DMS 273 (cell line): ENCODE data around the gene RFC2.
A peak's percentile ranks its signal among the peaks of the same experiment; 100 is the strongest.

Experiments
- DNase-seq: peaks from one replicate; lab custom pipeline; 2025; ENCODE audit not compliant: unreplicated experiment; lab: John Stamatoyannopoulos, UW

The RFC2 gene

DNA sequence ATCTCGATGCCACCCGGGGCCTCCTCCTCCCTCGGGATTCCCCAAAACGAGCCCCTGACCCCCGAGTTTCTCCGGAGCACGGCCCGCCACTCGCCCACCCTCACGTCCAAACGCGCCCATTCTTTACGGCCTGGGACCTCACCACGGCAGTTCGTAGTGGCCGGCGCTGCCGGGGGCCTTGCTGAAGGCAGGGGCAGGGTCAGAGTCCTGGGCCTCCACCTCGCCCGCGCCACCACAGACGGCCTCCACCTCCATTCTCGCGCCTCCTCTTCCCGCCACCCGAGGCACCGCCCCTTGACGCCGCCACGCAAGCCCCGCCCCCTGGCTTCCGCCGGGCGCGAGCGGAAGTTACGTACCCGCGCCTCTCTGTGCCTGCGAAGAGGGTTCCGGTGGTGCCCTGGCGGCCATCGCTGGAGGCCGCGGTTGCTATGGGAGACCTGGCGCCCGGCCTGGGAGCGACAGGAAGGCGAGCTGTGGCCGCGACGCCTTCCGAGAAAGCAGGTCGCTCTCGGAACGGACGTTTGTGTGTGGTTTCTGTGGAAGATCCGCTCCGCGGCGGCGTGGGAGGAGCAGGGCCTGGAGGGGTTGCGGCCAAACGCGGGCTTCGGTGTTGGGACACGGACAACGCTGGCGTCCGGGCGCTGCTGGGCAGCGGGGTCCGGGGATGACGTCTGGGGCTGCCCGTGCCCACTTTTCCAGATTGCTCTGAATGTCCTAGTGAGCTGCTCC lies at the start of gene RFC2:
TSS of gene RFC2 (minus strand) at position 271 of the 729 bp plus-strand sequence. CDS start at position 255, 16 bp downstream.
- peak; percentile 99 for DNase-seq

DNA sequence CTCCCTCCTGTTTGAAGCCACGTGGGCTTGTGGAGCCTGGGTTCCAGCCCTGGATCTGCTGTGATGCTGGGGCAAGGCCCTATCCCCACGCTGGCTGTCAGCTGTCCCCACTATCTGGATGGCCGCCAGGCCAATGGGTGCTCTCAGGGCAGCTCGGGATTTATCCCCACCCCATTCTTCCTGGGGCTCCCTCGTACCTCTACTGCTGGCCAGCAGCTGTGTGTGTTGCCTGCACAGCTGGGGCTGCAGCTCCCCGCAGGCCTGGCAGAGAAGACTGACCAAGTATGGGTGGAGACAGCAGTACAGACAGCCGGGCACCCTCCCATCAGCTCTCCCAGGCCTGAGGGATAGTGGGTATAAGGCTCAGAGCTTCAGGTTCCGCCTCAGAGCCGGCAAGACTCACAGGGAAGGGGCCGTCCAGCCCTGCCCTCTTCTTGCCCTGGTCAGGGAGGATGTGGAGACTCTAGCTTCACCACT lies 48.6 kb upstream of the RFC2 start:
- no peak for DNase-seq

DNA sequence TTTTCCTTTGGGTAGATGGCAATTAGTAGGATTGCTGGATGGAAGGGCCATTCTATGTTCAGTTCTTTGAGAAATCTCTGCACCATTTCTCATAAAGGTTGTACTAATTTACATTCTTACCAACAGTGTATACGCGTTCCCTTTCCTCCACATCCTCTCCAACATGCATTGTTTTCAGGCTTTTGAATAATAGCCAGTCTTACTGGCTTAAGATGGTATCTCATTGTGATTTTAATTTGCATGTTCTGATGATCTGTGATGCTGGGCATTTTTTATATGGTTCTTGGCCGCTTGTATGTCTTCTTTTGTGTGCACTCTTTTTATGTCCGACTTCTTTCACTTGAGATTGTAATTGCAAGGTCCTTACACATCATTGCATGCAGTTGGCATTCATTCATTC lies 46.7 kb upstream of the RFC2 start:
- DNase-seq, result no peak

DNA sequence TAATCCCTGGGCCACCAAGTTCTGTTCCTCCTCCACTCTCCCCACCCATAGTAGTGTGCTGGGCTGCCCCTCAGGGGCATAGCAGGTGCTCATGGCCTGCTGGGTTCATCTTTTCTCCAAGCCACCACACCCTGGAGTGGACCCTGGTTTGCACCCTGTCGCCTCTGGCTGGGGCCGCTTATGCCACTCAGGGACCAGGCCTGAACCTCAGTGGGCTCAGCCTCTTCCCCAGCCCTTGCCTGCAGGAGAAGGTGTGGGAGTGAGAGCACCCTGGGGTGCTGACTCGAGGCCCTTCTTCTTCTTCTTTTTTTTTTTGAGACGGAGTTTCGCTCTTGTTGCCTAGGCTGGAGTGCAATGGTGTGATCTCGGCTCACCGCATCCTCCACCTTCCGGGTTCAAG lies 45.2 kb upstream of the RFC2 start:
- DNase-seq, result no peak

DNA sequence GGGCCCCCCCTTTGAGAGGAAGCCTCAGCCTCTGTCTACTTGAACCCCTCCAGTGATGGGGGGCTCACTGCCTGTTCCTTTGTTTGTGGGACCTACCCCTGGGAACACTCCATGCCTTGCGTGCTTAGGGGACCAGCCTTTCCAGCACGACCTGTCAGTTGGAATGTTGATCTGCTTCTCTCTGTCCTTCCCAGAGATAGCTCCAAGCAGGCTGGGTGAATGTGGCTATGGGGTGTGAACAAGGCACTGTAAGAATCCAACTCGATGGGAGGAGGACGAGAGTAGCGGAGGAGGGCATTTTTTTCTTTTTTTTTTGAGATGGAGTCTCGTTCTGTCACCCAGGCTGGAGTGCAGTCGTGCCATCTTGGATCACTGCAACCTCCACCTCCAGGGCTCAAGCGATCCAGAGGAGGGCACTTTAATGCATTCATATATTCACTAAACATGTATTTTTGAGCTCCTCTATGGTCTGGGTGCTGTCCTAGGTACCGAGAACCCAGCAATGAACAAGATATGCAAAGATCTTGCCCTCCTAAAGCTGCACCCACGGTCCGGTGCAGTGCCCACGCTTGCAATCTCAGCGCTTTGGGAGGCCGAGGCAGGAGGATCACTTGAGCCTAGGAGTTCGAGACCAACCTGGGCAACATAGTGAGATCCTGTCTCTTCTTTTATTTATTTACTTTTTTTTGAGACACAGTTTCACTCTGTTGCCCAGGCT lies 43.5 kb upstream of the RFC2 start:
- DNase-seq, result no peak

DNA sequence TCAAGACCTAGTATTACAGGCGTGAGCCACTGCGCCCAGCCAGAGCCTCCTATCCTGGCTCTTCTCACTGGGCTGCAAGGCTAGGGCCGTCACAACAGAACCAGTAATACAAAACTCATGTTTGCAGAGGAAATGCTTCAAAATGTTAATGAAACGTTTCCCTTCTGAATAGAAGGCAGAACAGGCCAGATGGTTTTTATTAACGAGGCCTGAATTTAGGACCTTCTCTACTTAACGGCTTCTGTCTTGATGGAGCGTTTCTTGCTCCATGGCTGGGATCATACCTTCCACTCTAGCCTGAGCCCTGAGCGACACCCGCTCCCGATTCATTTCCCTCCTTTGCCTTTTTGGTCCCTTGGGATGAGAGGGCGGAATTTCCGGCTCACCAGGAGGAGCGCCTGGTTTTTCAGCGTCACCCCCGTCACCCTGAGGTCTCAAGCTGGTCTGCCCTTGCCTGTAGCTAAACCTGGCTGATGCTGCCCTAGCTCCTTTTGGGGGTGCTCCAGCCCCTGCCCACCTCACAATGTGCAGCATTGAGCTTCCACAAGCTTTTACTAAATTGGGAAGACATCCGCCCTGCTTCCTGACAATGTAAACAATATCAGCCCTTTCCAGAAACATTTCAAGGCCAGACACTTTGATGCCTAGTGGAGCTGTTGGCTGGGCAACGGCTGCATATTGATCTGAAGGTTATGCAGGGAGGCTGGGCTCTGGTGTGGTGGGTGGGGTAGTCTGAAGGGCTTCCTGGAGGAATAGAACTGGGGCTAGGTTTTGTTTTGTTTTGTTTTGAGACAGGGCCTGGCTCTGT lies 40.2 kb upstream of the RFC2 start:
- DNase-seq, result no peak

DNA sequence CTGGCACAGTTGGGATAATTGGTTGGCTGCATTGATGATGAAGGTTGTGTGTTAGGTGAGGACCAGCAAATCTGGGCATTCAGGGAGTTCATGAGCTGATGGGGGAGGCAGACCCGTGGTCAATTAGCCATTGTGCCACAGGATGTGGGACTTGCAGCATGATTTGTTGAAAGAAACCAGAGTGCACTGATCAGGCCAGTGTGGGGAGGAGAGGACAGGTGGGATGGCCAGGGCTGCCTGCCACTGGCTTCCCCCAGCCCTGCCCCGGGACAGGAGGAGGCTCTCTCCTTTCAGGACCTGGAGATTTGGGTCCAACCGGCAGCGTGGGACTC lies 39.3 kb upstream of the RFC2 start:
- no peak for DNase-seq

DNA sequence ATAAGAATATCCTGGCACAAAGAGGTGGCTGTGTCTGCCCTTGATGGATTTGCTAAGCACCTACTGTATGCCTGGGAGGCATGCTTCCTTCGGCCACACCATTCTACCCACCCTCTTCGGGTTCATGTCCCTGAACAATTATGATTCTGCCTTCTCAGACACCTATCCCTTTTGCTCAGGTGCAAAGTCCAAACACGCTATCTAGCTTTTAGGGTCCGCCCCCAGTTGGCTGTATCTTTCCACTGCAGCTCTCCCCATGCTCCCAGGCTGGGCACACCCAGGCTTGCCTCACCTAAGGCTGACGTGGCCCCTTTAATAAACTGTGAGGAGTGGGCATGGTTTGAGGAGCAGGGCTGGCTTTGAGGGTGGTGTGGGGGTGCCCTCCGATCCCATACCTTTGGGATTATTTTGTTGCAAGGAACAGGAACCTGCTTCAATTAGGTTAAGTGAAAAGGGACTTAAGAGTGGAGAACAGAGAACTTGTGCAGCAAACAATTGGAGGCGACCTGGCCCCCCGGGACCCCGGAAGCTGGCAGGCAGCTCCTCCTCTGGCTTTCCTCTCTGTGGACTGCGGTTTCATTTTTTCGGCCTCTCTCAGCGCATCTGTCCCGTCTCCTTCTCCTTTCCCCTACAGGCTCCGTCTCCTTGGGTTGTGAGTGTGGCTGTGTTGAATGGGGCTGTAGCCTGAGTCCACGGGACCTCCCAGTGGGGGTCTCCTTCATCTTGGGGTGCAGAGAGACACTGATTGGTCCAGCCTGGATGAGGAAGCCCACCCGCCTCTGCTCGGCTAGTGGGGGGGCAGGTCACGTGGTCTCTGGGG lies 38.8 kb upstream of the RFC2 start:
- DNase-seq, result no peak

DNA sequence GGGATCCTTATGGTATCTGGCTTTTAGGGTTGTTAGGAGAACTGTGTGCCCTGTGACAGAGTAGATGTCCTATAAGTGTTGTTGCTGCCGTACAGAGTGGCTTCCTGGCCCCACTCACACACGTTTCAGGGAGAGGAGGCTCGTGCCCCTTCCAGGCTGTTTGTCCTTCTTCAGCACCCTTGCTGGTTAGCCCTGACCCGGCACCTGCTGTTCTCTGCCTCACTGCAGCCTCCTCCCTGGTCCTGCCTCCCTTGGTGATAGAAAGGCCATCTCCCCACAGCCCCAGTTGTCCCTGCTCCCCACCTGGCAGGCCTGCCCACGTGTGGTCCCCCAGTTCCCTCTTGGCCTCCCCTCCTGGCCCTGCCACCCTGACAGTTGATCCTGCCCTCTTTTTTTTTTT lies 37.3 kb upstream of the RFC2 start:
- no peak for DNase-seq

DNA sequence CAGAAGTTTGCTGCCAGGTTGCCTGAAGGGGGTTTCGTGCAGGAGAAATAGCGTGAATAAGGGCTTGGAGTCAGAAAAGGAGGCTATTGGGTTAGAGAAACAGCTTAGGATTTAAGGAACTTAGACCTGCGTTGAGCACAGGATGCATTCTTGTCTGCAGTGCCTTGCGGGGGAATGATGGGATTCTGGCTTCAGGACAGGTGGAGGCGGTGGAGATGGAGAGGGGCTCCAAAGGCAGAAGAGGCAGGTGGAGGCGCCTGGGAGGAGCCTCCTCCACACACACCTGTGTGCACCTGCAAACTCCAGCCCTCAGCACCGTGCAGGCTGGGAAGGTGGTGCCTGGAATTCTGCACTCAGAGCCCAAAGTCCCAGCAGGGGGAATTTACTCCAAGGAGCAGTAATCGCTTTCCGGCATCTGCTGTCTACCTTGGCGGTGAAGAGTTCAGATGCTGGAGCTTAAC lies 36.8 kb upstream of the RFC2 start:
- DNase-seq, result no peak

DNA sequence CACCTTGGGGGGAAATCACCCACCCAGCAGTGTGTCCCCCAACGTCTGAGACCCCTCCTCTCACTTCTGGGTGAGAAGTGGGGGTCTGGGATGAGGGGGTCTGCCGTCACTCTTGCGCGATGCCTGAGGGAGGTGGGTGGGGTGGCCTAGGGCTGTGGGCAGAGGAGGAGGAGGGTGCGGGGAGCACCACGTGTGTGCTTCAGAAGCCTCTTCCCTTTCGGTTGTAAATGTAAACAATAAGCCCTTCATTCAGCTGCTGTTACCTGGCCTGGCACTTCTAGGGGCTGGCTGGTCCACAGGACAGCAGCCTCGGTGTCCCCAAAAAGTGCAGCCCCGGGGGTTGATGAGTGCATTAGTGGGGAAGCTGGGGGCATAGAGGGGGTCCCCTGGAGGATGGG lies 36.4 kb upstream of the RFC2 start:
- no peak for DNase-seq

DNA sequence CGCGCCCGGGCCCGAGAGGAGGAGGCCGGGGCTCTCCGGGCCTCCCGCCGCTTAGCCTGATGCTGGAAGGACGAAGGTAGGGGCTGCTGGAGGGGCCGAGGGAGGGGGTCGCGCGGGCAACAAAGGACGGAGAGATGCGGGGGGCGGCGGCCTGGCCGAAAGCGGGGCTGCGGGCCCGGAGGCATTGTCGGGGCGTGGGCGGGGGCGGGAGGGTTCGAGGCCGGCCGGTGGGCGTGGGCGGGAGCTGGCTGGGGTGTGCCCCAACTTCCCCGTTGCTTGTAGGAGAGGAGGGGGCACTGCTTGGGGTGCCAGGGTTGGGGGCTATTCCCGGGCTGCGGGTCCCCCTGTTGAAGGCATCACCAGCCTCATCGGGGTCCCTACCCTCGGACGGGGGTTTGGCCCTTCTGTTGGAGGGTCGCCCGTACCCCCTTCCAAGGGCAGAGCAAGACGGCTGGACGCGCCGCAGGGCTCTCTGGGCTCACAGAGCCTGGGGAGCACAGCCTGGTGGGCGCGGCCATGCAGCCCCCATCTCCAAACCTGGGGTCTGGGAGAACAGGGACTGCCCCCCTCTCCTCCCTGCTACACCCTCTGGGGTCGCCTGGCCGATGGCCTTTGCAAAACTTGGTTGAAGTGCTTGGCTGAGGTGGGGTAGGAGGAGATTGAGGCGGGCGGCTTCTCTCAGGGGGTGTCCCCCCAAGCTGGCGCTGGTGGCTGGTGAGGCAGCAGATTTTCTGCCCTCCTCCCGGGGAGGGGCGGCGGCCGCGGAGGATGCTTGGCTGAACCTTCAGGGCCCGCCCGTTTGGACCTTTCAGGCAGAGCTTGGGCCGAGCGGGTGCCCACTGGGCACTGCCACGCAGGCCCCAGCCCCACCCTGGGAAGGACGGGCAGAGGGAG lies 35.7 kb upstream of the RFC2 start:
- peak; percentile 56 for DNase-seq

DNA sequence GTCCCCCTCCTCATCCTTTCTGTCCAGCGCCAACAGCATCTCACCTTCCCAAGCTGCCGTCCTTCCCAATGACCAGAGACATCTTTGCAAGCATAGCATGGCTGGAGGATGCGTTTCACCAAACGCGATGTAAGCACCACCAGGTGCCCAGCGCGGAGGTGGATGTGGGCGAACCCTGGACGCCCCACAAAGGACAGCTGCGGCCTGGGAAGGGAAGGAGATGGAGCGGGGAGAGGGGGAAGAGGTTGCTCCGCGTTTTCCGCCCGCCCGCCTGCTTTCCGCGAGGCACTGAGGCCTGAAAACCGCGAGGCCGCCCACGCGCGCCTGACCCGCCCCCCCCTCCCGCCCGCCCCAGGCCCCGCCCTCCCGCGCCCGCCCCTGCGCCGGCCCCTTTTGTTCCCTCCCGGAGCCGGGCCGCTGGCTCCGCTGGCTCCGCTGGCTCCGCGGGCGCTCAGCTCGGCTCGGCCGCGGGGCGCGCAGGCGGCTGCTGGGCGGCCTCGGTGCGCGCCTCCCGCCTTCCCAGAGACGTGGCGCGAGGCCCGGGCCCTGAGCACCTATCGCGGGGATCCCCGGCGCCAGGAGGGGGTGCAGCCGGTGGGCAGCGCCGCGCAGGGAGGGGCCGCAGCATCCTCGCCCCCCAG lies 34.9 kb upstream of the RFC2 start, which contains the start of gene CLIP2:
TSS of gene CLIP2 (plus strand) at position 390 of the 641 bp plus-strand sequence. CDS start 28,140 bp downstream, outside the sequence.
- peak; percentile 95 for DNase-seq

DNA sequence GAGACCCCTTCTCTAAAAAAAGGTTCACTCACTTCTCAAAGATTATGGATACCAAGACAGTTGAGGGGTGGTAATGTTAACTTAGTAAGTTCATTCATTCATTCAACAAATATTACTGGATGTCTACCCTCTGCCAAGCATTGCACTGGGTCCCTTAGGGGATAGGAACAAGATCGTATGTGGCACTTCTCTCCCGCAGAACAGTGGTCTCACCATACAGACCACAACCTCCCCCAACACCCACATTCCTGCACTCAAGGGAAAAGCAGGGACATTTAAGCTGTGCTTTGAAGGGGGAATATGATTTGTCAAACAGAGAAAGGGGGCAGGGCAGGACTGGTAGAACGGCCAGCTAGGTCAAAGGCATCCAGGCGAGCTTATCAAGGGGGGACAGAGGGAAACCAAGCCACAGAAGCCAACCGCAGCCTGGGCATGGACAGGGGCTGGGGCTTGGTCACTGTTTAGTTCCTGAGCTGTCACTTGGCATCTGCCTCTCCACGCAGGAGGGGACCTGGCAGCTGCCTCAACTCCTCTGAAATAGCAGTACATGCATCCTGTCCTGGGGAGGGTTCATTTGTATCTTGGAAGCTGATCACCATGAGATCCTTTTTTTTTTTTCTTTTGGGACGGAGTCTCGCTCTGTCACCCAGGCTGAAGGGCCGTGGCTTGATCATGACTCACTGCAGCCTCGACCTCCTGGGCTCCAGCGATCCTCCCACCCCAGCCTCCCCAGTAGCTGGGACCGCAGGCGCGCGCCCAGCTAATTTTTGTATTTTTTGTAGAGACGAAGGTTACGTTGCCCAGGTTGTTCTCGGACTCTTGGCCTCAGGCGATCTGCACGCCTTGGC lies 34.1 kb upstream of the RFC2 start:
- no peak for DNase-seq

DNA sequence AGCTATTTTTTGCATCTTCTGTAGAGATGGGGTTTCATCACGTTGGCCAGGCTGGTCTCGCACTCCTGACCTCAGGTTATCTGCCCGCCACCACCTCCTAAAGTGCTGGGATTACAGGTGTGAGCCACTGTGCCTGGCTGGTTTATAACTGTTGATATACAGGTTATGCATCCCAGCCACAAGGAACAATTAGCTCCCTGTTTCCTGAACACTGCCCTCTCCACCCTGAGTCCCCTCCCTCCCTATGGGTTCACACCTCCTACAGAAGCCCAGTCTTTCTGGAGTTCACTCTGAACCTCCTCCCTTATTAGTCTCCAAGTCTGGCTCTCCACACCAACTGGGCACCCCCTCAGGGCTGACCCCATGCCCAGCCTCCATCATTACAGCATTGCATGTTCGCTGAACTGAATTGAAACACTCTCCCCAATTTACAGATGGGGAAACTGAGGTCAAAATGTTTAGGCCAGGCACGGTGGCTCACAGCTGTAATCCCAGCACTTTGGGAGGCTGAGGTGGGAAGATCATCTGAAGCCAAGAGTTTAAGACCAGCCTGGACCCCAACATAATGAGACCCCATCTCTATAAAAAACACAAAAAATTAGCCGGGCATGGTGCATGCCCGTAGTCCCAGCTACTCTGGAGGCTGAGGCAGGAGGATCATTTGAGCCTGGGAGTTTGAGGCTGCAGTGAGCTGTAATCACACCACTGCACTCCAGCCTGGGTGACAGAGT lies 33.3 kb upstream of the RFC2 start:
- no peak for DNase-seq

DNA sequence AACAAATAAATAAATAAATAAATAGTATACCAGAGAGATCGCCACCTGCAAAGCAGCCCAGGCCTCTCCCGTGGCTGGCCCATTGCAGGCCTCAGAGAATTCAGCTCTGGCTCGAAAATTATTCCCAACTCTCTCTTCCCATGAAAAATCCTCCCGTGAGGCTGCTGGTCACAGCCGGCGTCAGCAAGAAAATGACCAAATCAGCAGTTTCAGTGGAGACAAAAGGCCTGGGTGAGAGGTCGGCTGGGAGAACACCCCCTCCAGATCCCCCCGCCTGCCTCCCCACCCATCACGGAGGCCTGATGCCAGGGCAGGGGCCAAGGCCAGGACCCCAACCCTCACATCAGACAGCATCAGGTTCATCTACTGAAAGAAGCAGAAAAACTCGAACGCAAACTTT lies 31.9 kb upstream of the RFC2 start:
- no peak for DNase-seq

DNA sequence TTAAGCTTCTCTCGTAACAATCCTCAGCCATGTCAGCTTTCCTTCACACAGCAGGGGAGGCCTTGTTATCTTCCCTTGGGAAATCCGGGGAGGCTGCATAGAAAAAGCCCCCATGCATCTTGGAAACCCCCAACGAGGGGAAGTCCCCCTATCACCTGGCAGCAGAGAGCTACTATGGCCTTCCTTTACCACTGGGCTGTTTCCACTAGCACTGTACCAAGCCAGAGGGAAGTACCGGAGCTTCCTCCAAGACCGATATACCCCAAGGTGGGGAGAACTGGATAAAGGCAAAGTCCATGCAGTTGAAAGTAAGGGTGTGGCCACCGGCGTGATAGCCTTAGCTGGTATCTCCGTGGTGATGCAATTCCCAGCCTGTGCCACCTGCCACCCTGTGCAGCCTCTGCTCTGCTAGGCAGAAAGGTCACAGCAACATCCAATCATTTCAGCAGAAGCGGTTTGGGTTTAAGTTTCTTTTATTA lies 30.6 kb upstream of the RFC2 start:
- DNase-seq, result peak; percentile 60
